Measurements from ENCODE around the gene MED13L.
"Not testable (repeated sequence)": the region's sequence is repeated elsewhere in the genome, so short reads cannot be mapped to it uniquely, and the experiment has no call there.

MED13L gene

DNA sequence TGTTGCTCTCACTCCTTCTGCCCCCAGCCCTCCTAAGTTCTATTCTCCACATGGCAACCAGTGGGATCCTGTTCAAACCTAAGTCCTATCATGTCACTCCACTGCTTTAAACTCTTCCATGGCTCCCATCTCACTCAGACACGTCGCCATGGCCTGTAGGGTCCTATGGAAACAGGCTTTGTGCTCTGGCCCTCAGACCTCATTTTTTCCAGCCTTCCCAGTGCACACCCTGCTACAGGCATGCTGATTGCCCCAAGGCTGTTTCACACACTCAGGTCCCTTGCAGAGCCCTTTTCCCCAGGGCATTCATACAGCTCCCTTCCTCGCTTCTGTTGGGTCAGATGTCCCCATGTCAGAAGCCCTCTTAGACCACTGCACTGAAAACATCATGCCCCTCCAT, 11.2 kb upstream of the MED13L start:
- no peak overlapping the region for H3K4me3 ChIP-seq (replicated peaks; ENCODE audit: low read depth, low read length)
- TF ChIP-seq, protein P1, sequence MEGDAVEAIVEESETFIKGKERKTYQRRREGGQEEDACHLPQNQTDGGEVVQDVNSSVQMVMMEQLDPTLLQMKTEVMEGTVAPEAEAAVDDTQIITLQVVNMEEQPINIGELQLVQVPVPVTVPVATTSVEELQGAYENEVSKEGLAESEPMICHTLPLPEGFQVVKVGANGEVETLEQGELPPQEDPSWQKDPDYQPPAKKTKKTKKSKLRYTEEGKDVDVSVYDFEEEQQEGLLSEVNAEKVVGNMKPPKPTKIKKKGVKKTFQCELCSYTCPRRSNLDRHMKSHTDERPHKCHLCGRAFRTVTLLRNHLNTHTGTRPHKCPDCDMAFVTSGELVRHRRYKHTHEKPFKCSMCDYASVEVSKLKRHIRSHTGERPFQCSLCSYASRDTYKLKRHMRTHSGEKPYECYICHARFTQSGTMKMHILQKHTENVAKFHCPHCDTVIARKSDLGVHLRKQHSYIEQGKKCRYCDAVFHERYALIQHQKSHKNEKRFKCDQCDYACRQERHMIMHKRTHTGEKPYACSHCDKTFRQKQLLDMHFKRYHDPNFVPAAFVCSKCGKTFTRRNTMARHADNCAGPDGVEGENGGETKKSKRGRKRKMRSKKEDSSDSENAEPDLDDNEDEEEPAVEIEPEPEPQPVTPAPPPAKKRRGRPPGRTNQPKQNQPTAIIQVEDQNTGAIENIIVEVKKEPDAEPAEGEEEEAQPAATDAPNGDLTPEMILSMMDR (IDR thresholded peaks at IDR 0.05; ENCODE audit: low read length, missing control alignments) = no peak
- DNase-seq (ENCODE audit: low read depth) = no peak

DNA sequence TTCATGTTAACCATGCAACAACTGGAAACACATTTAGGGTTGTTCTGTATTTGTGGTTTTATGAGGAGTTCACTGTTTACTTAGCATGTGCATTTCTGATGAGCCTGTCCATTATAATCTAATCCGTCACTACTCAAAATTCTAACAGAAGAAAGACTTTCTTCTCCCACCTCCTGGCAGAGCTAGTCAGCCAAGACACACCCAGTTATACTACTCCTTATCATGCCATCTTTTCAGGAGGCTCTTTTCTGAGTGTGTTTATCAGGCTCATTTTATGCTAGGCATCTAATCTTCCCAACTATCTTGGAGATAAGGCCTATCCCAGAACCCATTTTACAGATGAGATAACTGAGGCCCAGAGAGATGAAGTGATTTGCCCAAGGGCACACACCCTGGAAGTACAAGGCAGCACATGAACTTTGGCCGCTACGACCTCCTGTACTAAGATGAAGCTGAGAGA, 10.4 kb upstream of the MED13L start:
- no peak overlapping the region for H3K4me3 ChIP-seq (replicated peaks; ENCODE audit: low read depth, low read length)
- TF ChIP-seq, protein P1 (IDR thresholded peaks at IDR 0.05; ENCODE audit: low read length, missing control alignments) = no peak
- DNase-seq (ENCODE audit: low read depth) = no peak

DNA sequence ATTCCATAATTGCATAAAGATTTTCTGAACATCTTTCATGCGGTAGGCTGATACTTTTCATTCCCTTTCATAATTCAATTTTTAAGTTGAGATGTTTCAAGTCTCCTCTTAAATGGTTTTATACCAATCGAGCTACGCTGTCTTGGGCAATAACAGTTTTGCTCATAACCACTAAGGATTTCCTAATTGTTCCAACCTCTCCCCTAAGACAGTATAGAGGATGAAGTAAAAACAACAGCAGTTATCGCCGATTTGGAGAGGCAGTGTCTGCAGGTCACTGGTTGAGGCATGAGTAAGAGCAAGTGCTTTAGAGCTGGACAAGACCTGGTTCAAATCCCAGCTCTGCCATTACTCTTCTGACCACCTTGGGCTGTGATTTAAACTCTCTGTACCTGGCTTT, 6.9 kb upstream of the MED13L start:
- H3K4me3 ChIP-seq (replicated peaks; ENCODE audit: low read depth, low read length) = no peak overlapping the region
- TF ChIP-seq, protein P1 (IDR thresholded peaks at IDR 0.05; ENCODE audit: low read length, missing control alignments) = no peak
- DNase-seq (ENCODE audit: low read depth) = peak; percentile 52

DNA sequence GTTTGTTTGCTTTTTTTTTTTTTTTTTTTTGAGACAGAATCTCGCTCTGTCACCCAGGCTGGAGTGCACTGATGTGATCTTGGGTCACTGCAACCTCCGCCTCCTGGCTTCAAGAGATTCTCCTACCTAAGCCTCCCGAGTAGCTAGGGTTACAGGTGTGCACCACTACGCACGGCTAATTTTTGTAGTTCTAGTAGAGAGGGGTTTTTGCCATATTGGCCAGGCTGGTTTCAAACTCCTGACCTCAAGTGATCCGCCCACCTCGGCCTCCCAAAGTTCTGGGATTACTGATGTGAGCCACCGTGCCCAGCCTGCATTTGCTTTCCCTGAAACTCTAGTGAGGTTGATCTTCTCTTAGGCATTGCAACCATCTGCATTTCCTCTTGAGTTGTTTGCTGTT, 6.4 kb upstream of the MED13L start:
- not testable (repeated sequence) for H3K4me3 ChIP-seq (replicated peaks; ENCODE audit: low read depth, low read length); DNase-seq (ENCODE audit: low read depth)

DNA sequence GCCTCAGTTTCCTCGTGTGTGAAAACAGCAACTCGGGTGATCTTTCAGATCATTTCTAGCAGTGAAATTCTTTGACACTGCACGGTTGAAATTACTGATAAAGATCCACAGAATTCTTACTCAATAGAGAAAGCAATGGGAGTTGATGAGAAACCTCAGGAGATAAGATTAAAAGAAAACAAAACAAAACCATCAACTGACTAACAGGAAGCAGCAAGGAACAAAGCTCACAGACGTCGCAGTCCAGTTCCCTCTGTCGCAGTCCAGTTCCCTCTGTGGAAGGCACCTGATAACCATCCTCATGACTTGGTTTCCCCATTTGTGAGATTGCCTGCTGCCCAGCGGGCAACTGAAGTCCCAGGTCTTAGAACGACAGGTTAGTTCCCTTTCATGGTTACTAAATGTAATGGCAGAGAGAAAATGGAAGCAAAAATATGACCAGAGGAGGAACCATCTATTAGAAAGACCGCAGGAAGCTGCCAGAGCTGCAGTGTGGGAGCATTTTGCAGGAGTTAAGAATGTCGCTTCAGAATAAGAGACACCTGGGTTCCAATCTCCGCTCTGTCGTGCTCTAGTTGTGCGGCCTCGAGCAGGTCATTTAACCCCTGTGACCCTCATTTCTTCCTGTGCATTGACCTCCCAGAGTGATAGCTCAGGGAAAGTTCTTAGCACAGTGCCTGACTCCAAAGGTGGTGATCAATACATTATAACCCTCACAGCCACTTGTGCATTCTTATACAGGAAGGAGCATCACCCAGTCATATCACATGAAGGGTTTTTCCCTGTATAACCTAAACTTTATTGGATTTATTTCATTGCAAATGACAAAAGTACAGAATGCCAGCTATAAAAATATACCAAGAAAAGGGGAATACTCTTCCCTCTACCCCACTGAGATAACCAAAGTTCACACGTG, 5.1 kb upstream of the MED13L start:
- no peak for DNase-seq (ENCODE audit: low read depth)
- TF ChIP-seq, protein P1 (IDR thresholded peaks at IDR 0.05; ENCODE audit: low read length, missing control alignments) = no peak
- H3K4me3 ChIP-seq (replicated peaks; ENCODE audit: low read depth, low read length) = no peak overlapping the region

DNA sequence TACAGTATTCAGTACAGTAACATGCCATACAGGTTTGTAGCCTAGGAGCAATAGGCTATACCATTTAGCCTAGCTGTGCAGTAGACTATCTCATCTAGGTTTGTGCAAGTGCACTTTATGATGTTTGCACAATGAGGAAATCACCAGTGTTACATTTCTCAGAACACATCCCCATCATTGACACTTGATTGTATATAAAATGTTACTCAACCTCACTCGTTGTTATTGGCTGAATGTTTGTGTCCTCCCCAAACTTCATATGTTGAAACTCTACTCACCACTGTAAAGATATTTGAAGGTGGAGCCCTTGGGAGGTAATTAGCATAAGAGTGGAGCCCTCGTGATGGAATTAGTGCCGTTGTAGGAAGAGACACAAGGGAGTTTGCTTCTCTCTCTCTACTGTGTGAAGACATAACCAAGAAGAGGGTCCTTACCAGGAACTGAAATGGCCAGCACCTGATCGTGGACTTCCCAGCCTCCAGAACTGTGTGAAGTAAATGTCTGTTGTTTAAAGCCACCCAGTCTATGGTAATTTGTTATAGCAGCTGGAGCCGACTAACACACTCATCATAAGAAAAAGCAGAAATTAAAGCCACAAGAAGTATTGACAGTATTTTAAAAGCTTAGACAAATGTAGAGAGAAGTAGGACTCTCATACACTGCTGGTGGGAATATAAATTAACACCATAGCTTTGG, 3.2 kb upstream of the MED13L start:
- no peak overlapping the region for H3K4me3 ChIP-seq (replicated peaks; ENCODE audit: low read depth, low read length)
- TF ChIP-seq, protein P1 (IDR thresholded peaks at IDR 0.05; ENCODE audit: low read length, missing control alignments) = no peak
- no peak for DNase-seq (ENCODE audit: low read depth)

DNA sequence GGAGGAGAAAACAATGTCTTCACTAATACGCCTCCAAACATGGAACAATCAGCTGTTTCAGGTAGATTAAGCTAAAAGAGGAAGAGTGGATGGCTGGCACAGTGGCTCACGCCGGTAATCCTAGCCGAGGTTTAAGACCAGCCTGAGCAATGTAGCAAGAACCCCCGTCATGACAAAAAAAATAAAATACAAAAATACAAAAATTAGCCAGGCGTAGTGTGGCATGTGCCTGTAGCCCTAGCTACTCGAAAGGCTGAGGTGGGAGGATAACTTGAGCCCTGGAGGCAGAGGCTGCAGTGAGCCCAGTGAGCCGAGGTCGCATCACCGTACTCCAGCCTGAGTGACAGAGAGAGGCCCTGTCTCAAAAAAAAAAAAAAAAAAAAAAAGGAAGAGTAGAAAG, 1.2 kb upstream of the MED13L start:
- TF ChIP-seq, protein P1 (IDR thresholded peaks at IDR 0.05; ENCODE audit: low read length, missing control alignments) = no peak

More for the DNA sequence above, 1.2 kb upstream of the MED13L start:
- H3K4me3 ChIP-seq (replicated peaks; ENCODE audit: low read depth, low read length) = no peak overlapping the region
- DNase-seq (ENCODE audit: low read depth) = no peak
